ENCODE data around the gene FBXL7.

GRCh38 chr5:15601274-15601673, 101.3 kb downstream of the FBXL7 start:
- TF ChIP-seq CTCF (IDR thresholded peaks at IDR 0.05 in 8 of 11, conservative IDR thresholded peaks at IDR 0.05 in 3 of 11) (no peak), POLR2A (IDR thresholded peaks at IDR 0.05) (no peak)

Measured in spleen (tissue), 7 donors.